Choroid plexus epithelial cell (primary cell): Measurements from ENCODE around the gene GTF2H2C.

Experiments used
- DNase-seq: peaks from one replicate; pipeline ENCODE4 v3.0.0-alpha.2; 2010; ENCODE audit warnings: low read depth
- H3K4me3 ChIP-seq: 2 replicates; pipeline ENCODE4 v1.5.1; 2011; ENCODE audit warnings: low read depth, mild to moderate bottlenecking, control low read depth, low read length, moderate library complexity
- CTCF ChIP-seq: conservative IDR thresholded peaks from 2 replicates; pipeline ENCODE4 v1.5.1; 2011; ENCODE audit warnings: low read depth, mild to moderate bottlenecking, control low read depth, inconsistent platforms, low read length, moderate library complexity

The GTF2H2C gene

GRCh38 chr5:69522035-69522434 lies 38.0 kb upstream of the GTF2H2C start:
- no peak for DNase-seq
- H3K4me3 ChIP-seq, result no peak overlapping the region
- TF ChIP-seq CTCF, result no peak

GRCh38 chr5:69525490-69525889 lies 34.5 kb upstream of the GTF2H2C start:
- no peak for DNase-seq
- TF ChIP-seq CTCF, result no peak

GRCh38 chr5:69526660-69527059 lies 33.3 kb upstream of the GTF2H2C start:
- TF ChIP-seq CTCF, result no peak
- no peak overlapping the region for H3K4me3 ChIP-seq
- no peak for DNase-seq

More at GRCh38 chr5:69525490-69525889, 34.5 kb upstream of the GTF2H2C start:
- H3K4me3 ChIP-seq, result no peak overlapping the region

GRCh38 chr5:69527128-69527770 lies 32.7 kb upstream of the GTF2H2C start:
- no peak for DNase-seq
- TF ChIP-seq CTCF, result no peak
- H3K4me3 ChIP-seq, result no peak overlapping the region

- no peak overlapping the region for H3K4me3 ChIP-seq
- no peak for TF ChIP-seq CTCF
- no peak for DNase-seq
These were observed 32.0 kb upstream of the GTF2H2C start for GRCh38 chr5:69528035-69528434.

GRCh38 chr5:69528609-69529008 lies 31.4 kb upstream of the GTF2H2C start:
- no peak overlapping the region for H3K4me3 ChIP-seq
- TF ChIP-seq CTCF, result no peak
- no peak for DNase-seq
